Activated T-helper 2 cell treated with anti-CD3 and anti-CD28 coated beads, Interferon-gamma antibody, Interleukin-2, Interleukin-4, amounts not matched to agents 10 μg/mL and 5 μg/mL and 100 μg/mL, durations not matched to agents 14 hours and 24 hours and 36 hours (primary cell): Measurements from ENCODE around the gene WNT10A. TPM values are rescaled to one million over a fixed set of nuclear protein-coding genes. Genes with fewer than 3 reads are reported as not detected.
"Not testable (repeated sequence)": the region's sequence is repeated elsewhere in the genome, so short reads cannot be mapped to it uniquely, and the experiment has no call there.

Experiments used
- DNase-seq: peaks from one replicate; pipeline ENCODE4 v3.0.0; 2021; ENCODE audit warnings: low spot score
- H3K27ac Mint-ChIP-seq: one replicate; pipeline ENCODE4 v1.8.0; 2021; ENCODE audit warnings: mixed read lengths
- H3K27me3 Mint-ChIP-seq: one replicate; pipeline ENCODE4 v1.8.0; 2021; ENCODE audit warnings: low read depth, mixed read lengths
- H3K36me3 Mint-ChIP-seq: one replicate; pipeline ENCODE4 v1.8.0; 2021; ENCODE audit warnings: low read depth, mixed read lengths
- H3K4me1 Mint-ChIP-seq: one replicate; pipeline ENCODE4 v1.8.0; 2021; ENCODE audit warnings: low read depth, mixed read lengths
- H3K4me3 Mint-ChIP-seq: one replicate; pipeline ENCODE4 v1.8.0; 2021; ENCODE audit warnings: low read depth, mild to moderate bottlenecking, moderate library complexity, mixed read lengths
- H3K9me3 Mint-ChIP-seq: one replicate; pipeline ENCODE4 v1.8.0; 2021; ENCODE audit warnings: mixed read lengths
- intact Hi-C: fragments of 100-400 bp; cut with micrococcal nuclease; formaldehyde crosslinking; loops from one replicate; pipeline ENCODE4 v1.15.1; 2023
- total RNA-seq: library from RNA; stranded (reverse); gene quantifications from 2 replicates; pipeline ENCODE4 v1.2.3, GENCODE V29; 2022

Gene WNT10A
- total RNA-seq, result 0.18 and 0.59 TPM in 2 replicates

DNA sequence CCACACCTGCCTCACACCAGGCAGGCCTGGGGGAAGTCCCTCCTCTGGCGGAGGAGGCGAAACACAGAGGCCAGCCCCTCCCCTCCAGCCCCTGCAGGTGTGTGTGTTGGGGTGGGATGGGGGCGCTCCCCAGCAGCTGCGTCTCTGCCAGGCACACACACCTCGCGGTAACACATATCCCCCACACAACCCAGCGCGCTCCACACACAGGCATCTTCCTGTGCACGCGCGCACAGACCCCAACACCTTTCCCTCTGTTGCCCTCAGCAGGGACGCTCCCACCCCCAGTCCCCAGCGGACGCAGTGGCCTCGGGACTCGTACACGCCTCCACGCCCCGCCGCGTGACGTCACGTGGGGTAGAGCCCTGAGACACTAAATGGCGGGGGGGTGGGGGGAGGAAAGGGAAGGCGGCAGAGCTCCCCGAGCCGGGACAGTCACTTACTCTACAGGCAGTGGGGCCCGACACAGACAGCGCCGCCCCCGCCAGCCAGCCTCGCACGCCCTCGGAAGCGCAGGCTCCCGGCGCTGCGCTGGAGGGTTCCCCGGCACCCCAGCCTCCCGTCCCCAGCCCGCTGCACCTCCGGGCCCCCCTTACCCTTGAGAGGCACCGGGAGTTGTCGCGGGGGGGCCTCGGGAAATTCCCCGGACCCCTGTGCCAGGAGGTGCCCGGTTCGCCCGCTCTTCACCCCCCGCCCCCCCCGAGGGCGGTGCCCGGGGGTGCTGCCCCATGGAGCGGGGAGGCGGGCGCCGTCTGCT is at the start of gene WNT10A:
Gene WNT10A, plus strand, starts transcription at position 751 of the 757 bp plus-strand sequence. CDS start 144 bp downstream, outside the sequence.
- Mint-ChIP-seq H3K4me1 (peaks cover 25% of the 10 kb centered on the region), H3K27me3 (peaks cover 69% of the 10 kb centered on the region), H3K4me3 (peak within 1 kb of the TSS; percentile 64), H3K27ac (no peak within 1 kb of the TSS), H3K36me3 (no peaks in the 10 kb centered on the region), H3K9me3 (no peaks in the 10 kb centered on the region)
- no peak for DNase-seq
- intact Hi-C loops, result loop anchor here (1.0 kb wide), 1 partner anchor 18 kb away; no protein-coding TSS in a partner anchor

DNA sequence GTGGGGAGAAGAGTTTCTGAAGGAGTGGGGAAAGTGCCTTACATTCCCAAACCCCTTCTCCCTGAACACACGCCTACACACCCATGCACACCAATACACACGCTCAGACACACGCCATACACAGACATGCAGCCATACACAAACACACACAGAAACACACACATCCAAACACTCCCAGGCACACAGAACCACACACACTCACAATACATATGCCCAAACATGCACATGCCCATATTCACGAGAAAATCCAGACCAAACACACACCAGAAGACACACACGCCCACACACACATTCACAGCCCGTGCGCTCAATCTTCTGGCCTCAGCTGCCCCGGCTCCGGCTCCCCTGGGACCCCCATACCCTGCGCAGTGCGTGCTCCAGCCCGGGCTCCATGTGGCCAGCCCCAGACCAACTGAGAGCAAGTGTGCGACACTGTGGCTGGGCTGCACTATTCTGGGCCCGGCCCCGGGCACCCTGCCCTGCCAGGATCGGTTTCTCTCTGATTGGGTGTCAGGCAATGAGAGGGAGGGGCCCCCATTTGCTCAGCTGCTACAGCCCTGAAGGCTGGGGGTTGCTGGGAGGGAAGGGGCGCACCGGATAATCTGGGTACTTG is 49.2 kb upstream of the WNT10A start, which contains the start of gene PRKAG3:
Gene PRKAG3, minus strand, starts transcription at position 426 of the 613 bp plus-strand sequence.
- no peak for DNase-seq
- intact Hi-C loops, result no loop called here

DNA sequence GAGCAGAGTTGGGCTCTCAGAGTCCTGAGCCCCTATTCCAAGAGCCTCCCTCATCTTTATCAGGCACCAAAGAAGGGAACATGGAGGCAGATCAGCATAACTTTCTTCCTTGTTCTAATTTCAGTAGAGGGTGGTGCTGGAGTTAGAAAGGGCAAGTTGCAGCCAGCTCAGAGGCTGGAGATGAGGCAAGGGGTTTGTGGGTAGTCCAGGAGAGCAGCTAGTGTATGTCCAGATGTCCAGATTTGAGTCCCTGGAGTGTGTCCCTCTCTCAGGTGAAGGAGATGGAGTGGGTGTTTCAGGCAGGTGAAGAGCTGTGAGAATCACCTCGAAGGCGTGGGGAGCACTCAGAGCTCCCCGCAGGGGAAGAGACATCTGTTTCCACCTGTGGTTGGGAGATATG is 48.6 kb upstream of the WNT10A start:
- intact Hi-C loops, result no loop called here
- Mint-ChIP-seq H3K4me3 (no peak overlapping the region), H3K36me3 (no peaks in the 10 kb centered on the region), H3K9me3 (no peaks in the 10 kb centered on the region), H3K27me3 (peaks cover 25% of the 10 kb centered on the region), H3K27ac (no peak overlapping the region), H3K4me1 (no peaks in the 10 kb centered on the region)
- DNase-seq, result no peak

More for the DNA sequence above, 49.2 kb upstream of the WNT10A start, which contains the start of gene PRKAG3:
- Mint-ChIP-seq H3K4me1 (no peaks in the 10 kb centered on the region), H3K4me3 (no peak within 1 kb of the TSS), H3K36me3 (no peaks in the 10 kb centered on the region), H3K9me3 (no peaks in the 10 kb centered on the region), H3K27me3 (peaks cover 20% of the 10 kb centered on the region), H3K27ac (no peak within 1 kb of the TSS)

GRCh38 chr2:218832520-218832919 is 48.1 kb upstream of the WNT10A start:
- Mint-ChIP-seq H3K27ac (no peak overlapping the region), H3K4me1 (no peaks in the 10 kb centered on the region), H3K36me3 (no peaks in the 10 kb centered on the region), H3K27me3 (peaks cover 28% of the 10 kb centered on the region), H3K4me3 (no peak overlapping the region), H3K9me3 (no peaks in the 10 kb centered on the region)
- intact Hi-C loops, result no loop called here
- DNase-seq, result no peak

DNA sequence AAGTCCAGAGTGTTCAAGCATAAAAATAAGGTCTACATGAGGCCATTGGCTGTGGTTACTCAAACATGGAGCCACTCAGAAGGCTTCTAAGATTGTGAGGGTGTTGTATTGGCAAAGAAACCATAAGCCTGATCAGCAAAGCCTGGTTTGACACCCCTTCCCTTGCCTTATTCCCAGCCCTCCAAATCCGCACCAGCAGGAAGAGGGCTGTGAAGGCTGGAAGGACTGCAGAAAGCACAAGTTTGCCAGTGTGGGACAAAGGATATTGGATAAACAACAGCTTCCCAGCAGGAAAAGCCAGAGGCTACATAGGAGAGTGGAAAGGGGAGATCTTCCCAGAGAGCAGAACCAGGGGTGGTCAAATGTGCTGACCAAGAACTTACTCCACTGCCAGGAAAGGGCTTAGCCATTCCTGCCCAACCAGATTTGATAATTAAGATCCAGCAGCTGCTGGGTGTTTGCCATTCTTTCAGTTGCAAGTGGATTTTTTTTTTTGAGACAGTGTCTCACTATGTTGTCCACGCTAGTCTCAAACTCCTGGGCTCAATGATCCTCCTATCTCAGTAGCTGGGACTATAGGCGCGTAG is 47.5 kb upstream of the WNT10A start:
- no peaks in the 10 kb centered on the region for H3K9me3 Mint-ChIP-seq
- H3K27ac Mint-ChIP-seq, result no peak overlapping the region
- intact Hi-C loops, result no loop called here
- H3K27me3 Mint-ChIP-seq, result peaks cover 34% of the 10 kb centered on the region
- no peak overlapping the region for H3K4me3 Mint-ChIP-seq
- no peaks in the 10 kb centered on the region for H3K4me1 Mint-ChIP-seq
- H3K36me3 Mint-ChIP-seq, result no peaks in the 10 kb centered on the region
- no peak for DNase-seq

GRCh38 chr2:218834685-218835084 is 46.0 kb upstream of the WNT10A start:
- Mint-ChIP-seq H3K9me3 (no peaks in the 10 kb centered on the region), H3K36me3 (no peaks in the 10 kb centered on the region), H3K4me1 (no peaks in the 10 kb centered on the region), H3K27me3 (peaks cover 43% of the 10 kb centered on the region), H3K4me3 (no peak overlapping the region), H3K27ac (no peak overlapping the region)
- intact Hi-C loops, result no loop called here
- DNase-seq, result no peak

GRCh38 chr2:218837495-218837894 is 43.2 kb upstream of the WNT10A start:
- intact Hi-C loops, result no loop called here
- Mint-ChIP-seq H3K4me3 (no peak overlapping the region), H3K27me3 (peaks cover 52% of the 10 kb centered on the region), H3K4me1 (no peaks in the 10 kb centered on the region), H3K9me3 (no peaks in the 10 kb centered on the region), H3K36me3 (no peaks in the 10 kb centered on the region), H3K27ac (no peak overlapping the region)
- DNase-seq, result no peak

DNA sequence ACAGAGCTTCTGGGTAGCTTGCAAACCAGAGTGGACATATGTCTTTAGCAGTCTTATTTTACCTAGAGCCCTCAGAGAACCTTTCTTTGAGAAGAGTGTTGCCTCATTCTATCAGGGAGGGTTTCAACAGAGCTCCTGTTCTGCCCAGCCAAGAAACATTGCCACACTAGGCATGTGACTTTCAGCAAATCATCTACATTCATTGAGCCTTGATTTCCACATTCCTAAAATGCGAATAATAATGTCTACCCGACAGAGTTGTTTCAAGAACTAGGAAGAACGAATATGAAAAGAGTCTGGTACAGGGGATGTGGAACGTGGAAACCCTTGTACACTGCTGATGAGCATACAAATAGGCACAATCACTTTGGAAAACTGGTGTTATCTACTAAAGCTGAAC is 41.2 kb upstream of the WNT10A start:
- Mint-ChIP-seq H3K9me3 (no peaks in the 10 kb centered on the region), H3K4me3 (no peak overlapping the region), H3K4me1 (no peaks in the 10 kb centered on the region), H3K27me3 (peaks cover 46% of the 10 kb centered on the region), H3K27ac (no peak overlapping the region), H3K36me3 (no peaks in the 10 kb centered on the region)
- intact Hi-C loops, result no loop called here
- DNase-seq, result no peak

DNA sequence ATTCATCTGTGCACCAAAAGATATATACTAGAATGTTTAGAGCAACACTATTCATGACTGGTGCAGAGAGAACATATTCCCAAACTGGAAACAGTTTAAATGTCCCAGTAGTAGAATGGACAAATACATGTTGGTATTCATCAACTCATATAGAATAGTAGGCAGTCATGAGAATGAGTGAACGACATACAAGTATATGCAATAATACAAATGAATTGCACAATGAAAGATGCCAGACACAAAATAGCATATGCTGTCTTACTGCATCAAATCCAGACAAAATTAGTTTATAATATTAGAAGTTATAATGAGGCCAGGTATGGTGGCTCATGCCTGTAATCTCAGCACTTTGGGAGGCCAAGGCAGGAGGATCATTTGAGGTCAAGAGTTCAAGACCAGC is 40.8 kb upstream of the WNT10A start:
- intact Hi-C loops, result no loop called here
- Mint-ChIP-seq H3K36me3 (no peaks in the 10 kb centered on the region), H3K27me3 (peaks cover 43% of the 10 kb centered on the region), H3K9me3 (no peaks in the 10 kb centered on the region), H3K4me1 (no peaks in the 10 kb centered on the region), H3K27ac (no peak overlapping the region), H3K4me3 (no peak overlapping the region)
- no peak for DNase-seq

DNA sequence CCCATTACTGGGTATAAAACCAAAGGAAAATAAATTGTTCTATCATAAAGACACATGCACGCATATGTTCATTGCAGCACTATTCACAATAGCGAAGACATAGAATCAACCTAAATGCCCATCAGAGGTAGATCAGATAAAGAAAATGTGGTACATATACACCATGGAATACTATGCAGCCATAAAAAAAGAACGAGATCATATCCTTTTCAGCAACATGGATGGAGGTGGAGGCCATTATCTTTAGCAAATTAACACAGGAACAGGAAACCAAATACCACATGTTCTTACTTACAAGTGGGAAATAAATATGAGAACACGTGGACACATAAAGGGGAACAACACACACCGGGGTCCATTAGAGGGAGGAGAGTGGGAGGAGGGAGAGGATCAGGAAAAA is 36.3 kb upstream of the WNT10A start:
- H3K36me3 Mint-ChIP-seq, H3K4me3 Mint-ChIP-seq, H3K9me3 Mint-ChIP-seq, intact Hi-C loops, DNase-seq, H3K27ac Mint-ChIP-seq, H3K4me1 Mint-ChIP-seq: not testable (repeated sequence)
- peaks cover 17% of the 10 kb centered on the region for H3K27me3 Mint-ChIP-seq

DNA sequence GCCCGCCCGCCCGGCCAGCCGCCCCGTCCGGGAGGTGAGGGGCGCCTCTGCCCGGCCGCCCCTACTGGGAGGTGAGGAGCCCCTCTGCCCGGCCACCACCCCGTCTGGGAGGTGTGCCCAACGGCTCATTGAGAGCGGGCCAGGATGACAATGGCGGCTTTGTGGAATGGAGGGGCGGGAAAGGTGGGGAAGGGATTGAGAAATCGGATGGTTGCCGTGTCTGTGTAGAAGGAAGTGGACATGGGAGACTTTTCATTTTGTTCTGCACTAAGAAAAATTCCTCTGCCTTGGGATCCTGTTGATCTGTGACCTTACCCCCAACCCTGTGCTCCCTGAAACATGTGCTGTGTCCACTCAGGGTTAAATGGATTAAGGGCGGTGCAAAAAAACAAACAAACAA is 33.7 kb upstream of the WNT10A start:
- H3K4me3 Mint-ChIP-seq, H3K27ac Mint-ChIP-seq, H3K9me3 Mint-ChIP-seq, H3K36me3 Mint-ChIP-seq, H3K27me3 Mint-ChIP-seq, H3K4me1 Mint-ChIP-seq, DNase-seq: not testable (repeated sequence)
- intact Hi-C loops, result loop anchor here (1.0 to 5.0 kb wide), 4 partner anchors 118 to 188 kb away; partner anchors contain the start of genes BCS1L, RNF25, STK36 and TTLL4

DNA sequence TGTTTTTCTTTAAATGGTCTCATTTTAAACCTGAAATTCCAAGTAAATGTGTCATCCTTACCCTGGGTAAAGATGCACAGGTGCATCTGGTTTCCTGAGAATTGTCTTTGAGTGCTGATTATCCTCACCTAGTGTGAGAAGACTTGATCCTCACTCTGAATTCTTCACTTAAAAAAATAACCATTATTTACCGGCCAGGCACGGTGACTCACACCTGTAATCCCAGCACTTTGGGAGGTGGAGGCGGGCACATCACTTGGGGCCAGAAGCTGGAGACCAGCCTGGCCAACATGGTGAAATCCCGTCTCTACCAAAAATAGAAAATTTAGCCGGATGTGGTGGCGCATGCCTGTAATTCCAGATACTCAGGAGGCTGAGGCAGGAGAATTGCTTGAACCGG is 30.9 kb upstream of the WNT10A start:
- no peak for DNase-seq
- no peak overlapping the region for H3K4me3 Mint-ChIP-seq
- no peak overlapping the region for H3K27ac Mint-ChIP-seq
- intact Hi-C loops, result loop anchor here (5.0 kb wide), 1 partner anchor 177 kb away; the partner anchor contains the start of genes RNF25 and STK36
- no peaks in the 10 kb centered on the region for H3K9me3 Mint-ChIP-seq
- H3K36me3 Mint-ChIP-seq, result no peaks in the 10 kb centered on the region
- peaks cover 24% of the 10 kb centered on the region for H3K27me3 Mint-ChIP-seq
- H3K4me1 Mint-ChIP-seq, result no peaks in the 10 kb centered on the region

- Mint-ChIP-seq H3K4me3 (no peak overlapping the region), H3K4me1 (no peaks in the 10 kb centered on the region), H3K36me3 (no peaks in the 10 kb centered on the region), H3K27ac (no peak overlapping the region), H3K27me3 (peaks cover 35% of the 10 kb centered on the region), H3K9me3 (no peaks in the 10 kb centered on the region)
- no peak for DNase-seq
- intact Hi-C loops, result no loop called here
Measured at GRCh38 chr2:218850796-218851195, 29.9 kb upstream of the WNT10A start.
